GM10248 (cell line): Measurements from ENCODE around the gene ZDHHC9.

Source experiments
- CTCF ChIA-PET: fragments of 300-600 bp; sonication (Branson Sonifier 250); formaldehyde crosslinking; extraction: SDS; loops from one replicate; lab custom pipeline; 2021; ENCODE audit warnings: antibody characterized with exemption; lab: Yijun Ruan, JAX
- POLR2A ChIA-PET: fragments of 350-650 bp; sonication (Branson Sonifier 250); formaldehyde crosslinking; extraction: SDS; loops from one replicate; lab custom pipeline; 2020; ENCODE audit warnings: antibody characterized with exemption; lab: Yijun Ruan, JAX
- DNase-seq: peaks from one replicate; pipeline ENCODE4 v3.0.0; 2012; ENCODE audit errors: extremely low spot score
- TF ChIP-seq, protein P1 (sequence below): IDR thresholded peaks from 2 replicates; pipeline ENCODE4 v1.5.1; 2012; ENCODE audit warnings: mild to moderate bottlenecking, low read depth; ENCODE audit errors: extremely low read depth, missing control alignments, control extremely low read depth

Gene ZDHHC9

DNA sequence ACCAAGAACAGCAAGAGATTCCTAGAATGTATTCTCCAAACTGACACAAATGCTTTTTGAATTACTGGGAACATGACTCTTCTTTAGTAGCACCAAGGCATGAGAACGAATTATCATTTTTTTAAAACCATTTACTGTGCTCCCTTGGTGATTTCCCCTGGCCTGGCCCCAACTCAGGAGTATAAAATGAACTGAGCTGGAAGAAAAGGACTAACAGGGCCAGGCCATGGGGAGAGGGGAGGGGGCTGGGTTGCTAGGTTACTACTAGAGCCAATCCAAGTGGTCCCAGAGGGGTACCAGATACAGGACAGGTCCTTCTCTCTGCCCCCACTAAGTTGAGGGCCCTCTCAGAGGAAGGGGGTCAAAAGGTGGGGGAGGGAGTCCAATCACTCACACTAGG, 40.8 kb downstream of the ZDHHC9 start:
- DNase-seq: no peak
- ChIA-PET CTCF (interaction anchor here (0.9 kb wide), 1 partner anchor 32 kb away, joined by 3 read pairs; no protein-coding TSS in a partner anchor), POLR2A (no interaction called here)
- TF ChIP-seq, protein P1, sequence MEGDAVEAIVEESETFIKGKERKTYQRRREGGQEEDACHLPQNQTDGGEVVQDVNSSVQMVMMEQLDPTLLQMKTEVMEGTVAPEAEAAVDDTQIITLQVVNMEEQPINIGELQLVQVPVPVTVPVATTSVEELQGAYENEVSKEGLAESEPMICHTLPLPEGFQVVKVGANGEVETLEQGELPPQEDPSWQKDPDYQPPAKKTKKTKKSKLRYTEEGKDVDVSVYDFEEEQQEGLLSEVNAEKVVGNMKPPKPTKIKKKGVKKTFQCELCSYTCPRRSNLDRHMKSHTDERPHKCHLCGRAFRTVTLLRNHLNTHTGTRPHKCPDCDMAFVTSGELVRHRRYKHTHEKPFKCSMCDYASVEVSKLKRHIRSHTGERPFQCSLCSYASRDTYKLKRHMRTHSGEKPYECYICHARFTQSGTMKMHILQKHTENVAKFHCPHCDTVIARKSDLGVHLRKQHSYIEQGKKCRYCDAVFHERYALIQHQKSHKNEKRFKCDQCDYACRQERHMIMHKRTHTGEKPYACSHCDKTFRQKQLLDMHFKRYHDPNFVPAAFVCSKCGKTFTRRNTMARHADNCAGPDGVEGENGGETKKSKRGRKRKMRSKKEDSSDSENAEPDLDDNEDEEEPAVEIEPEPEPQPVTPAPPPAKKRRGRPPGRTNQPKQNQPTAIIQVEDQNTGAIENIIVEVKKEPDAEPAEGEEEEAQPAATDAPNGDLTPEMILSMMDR: no peak

DNA sequence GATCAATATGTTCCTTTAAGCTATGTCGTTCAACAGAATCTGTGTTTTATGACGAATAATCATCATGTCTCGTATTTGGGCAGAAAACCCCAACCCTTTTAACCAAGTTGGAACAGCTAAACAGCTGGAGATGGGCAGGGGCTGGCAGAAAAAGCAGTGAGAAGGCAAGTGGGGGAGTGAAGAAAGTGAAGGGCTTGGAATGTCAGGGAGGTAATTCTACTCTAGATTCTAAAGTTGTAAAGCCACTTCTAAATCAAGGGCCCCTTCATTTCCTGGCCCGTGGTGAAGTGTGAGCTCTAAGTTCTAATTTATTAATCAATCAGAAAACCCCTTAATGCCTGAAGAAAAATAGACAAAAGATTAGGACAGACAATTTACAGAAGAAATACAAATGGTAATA, 43.5 kb downstream of the ZDHHC9 start:
- DNase-seq: no peak
- ChIA-PET CTCF (interaction anchor here (0.9 to 1.1 kb wide), 3 partner anchors 22 to 125 kb away, joined by 3 to 4 read pairs (median 3); no protein-coding TSS in a partner anchor), POLR2A (no interaction called here)
- TF ChIP-seq, protein P1: no peak

DNA sequence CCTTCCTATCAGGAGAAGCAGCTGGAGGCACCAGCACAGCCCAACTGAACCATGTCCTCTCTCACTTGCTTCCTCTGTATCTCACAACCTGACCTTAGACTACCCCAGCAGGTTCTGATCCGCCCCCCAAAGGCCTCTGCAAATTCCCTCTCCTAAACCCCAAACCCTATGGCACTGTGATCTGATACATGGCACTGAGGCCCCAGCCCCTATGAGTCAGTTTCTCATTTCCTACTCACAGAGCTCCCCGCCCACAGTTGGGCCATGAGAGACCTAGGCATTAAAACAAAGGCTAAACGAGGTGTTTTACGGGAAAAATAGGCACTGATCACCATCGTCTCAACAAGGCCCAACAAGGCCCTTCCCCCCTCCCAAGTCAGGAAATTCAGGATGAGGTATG, 44.8 kb downstream of the ZDHHC9 start:
- CTCF ChIA-PET: interaction anchor here (0.7 to 1.0 kb wide), 2 partner anchors 15 to 25 kb away, joined by 3 read pairs; no protein-coding TSS in a partner anchor
- DNase-seq: no peak

DNA sequence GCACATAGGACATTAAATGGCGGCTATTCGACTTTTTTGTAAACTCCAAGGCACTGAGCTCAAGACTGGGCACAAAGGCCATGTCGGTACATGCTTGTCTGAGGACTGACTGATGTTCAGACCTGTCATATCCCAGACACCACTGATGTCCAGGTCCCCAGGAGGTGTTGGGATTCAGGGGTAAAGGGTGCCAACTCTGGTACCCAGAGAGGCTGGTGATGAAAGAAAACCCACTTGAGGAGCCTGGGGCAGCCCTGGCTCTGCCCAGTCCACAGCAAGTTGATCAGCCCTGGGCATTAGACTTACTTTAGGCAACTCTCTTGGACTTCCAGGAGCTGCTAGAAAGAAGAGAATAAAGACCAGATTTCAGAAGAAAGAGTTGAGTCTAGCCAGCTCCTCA, 45.2 kb downstream of the ZDHHC9 start:
- TF ChIP-seq, protein P1: no peak
- ChIA-PET POLR2A (no interaction called here), CTCF (interaction anchor here (0.7 to 1.3 kb wide), 4 partner anchors 10 to 72 kb away, joined by 3 read pairs; no protein-coding TSS in a partner anchor)
- DNase-seq: no peak

More for the DNA sequence above, 44.8 kb downstream of the ZDHHC9 start:
- TF ChIP-seq, protein P1: no peak
- POLR2A ChIA-PET: no interaction called here

DNA sequence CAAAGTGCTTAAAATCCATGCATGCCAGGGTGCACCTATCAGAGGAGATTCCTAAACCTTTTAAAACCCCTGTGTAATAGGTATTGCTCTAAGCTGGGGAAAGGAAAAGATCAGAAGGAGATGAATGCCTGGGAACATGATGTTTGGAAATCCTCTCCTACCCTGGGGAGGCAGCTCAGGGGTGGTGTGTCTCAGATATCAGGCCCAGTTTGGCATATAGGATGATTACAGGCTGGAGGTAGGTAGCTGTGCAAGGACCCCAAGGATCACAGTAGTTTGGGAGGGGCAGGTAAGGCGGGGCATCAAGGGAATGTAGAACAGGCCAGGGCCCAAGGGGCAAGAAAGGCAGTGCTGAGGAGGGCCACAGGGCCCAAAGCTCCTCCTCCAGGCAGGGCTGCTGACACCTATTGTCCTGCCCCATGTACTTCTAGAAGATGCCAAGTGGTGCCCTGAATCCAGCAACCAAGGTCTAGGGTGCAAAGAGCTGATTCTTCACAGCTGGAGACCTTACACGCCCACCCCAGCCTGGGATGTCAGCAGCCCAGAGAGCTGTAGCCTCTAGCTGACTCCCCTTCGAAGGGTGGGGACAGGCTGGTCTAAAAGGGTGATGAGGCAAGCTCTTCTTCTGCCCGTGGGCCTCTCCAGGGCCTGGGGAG, 46.3 kb downstream of the ZDHHC9 start:
- ChIA-PET POLR2A (no interaction called here), CTCF (interaction anchor here (1.1 to 1.3 kb wide), 4 partner anchors 9 to 71 kb away, joined by 3 to 5 read pairs (median 3); no protein-coding TSS in a partner anchor)
- TF ChIP-seq, protein P1: no peak
- DNase-seq: no peak

DNA sequence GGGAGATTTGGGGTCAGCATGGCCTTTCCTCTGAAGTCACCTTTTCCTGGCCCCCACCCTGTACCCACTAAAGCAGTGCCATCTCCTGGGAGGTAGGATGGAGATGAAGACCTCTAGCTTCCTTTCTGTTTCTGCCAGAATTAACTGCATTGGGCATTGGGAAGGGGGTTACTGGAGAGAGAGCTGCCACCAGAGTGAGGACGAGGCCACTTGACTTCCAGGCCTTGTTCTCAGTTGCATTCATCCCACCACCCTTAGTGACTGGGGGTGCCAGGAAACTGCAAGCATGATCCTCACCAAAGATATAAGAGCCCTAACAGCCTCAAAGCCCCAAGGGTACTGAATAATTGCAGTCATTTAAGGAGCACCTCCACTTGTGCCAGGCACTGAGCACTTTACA, 48.1 kb downstream of the ZDHHC9 start:
- ChIA-PET CTCF (no interaction called here), POLR2A (no interaction called here)
- TF ChIP-seq, protein P1: no peak
- no peak for DNase-seq
